Astrocyte (in vitro differentiated cells and primary cell): ENCODE data around the gene ATP9A. TPM values are rescaled to one million over a fixed set of nuclear protein-coding genes. Genes with fewer than 3 reads are reported as not detected.

Experiments
- DNase-seq: peaks from one replicate; pipeline ENCODE4 v3.0.0-alpha.2; 2010; ENCODE audit warnings: low read depth
- FAIRE-seq: peaks from 2 replicates; lab custom pipeline; 2011; peaks lifted over from hg19 to GRCh38; lab: Jason Lieb, UNC
- H2AFZ ChIP-seq: 2 replicates; pipeline ENCODE4 v1.6.0; 2012; ENCODE audit warnings: low read depth, low read length, inconsistent platforms
- H3K27ac ChIP-seq: 2 replicates; pipeline ENCODE4 v1.5.1; 2011; ENCODE audit warnings: low read depth, low read length, inconsistent platforms
- H3K27me3 ChIP-seq: 2 replicates; pipeline ENCODE4 v1.6.0; 2011; ENCODE audit warnings: low read length, inconsistent platforms; ENCODE audit not compliant: insufficient read depth
- H3K36me3 ChIP-seq: 2 replicates; pipeline ENCODE4 v1.5.1; 2011; ENCODE audit warnings: low read length, inconsistent platforms; ENCODE audit not compliant: insufficient read depth
- H3K4me1 ChIP-seq: 2 replicates; pipeline ENCODE4 v1.5.1; 2011; ENCODE audit warnings: low read length, inconsistent platforms; ENCODE audit not compliant: insufficient read depth
- H3K4me2 ChIP-seq: 2 replicates; pipeline ENCODE4 v1.6.0; 2012; ENCODE audit warnings: low read length, inconsistent platforms
- H3K4me3 ChIP-seq: 2 replicates; pipeline ENCODE4 v1.5.1; 2011; ENCODE audit warnings: low read depth, mild to moderate bottlenecking, low read length, inconsistent platforms; ENCODE audit not compliant: insufficient read depth
- H3K79me2 ChIP-seq: 2 replicates; pipeline ENCODE4 v1.6.0; 2012; ENCODE audit warnings: mild to moderate bottlenecking, low read length, inconsistent platforms; ENCODE audit not compliant: insufficient read depth
- H3K9ac ChIP-seq: 2 replicates; pipeline ENCODE4 v1.6.0; 2012; ENCODE audit warnings: mild to moderate bottlenecking, low read length, inconsistent platforms
- H3K9me3 ChIP-seq: 2 replicates; pipeline ENCODE4 v1.5.1; 2012; ENCODE audit warnings: low read depth, mild to moderate bottlenecking, low read length, inconsistent platforms; ENCODE audit not compliant: insufficient read depth
- H4K20me1 ChIP-seq: 2 replicates; pipeline ENCODE4 v1.6.0; 2012; ENCODE audit warnings: low read length, inconsistent platforms; ENCODE audit not compliant: insufficient read depth
- H3K27ac Mint-ChIP-seq: one replicate; pipeline ENCODE4 v1.8.0; 2021; ENCODE audit warnings: mild to moderate bottlenecking, mixed read lengths; ENCODE audit not compliant: unreplicated experiment
- H3K27me3 Mint-ChIP-seq: one replicate; pipeline ENCODE4 v1.8.0; 2021; ENCODE audit warnings: low read depth, mixed read lengths; ENCODE audit not compliant: unreplicated experiment
- H3K36me3 Mint-ChIP-seq: one replicate; pipeline ENCODE4 v1.8.0; 2021; ENCODE audit warnings: low read depth, mixed read lengths; ENCODE audit not compliant: unreplicated experiment
- H3K4me1 Mint-ChIP-seq: one replicate; pipeline ENCODE4 v1.8.0; 2021; ENCODE audit warnings: low read depth, mixed read lengths; ENCODE audit not compliant: unreplicated experiment
- H3K4me3 Mint-ChIP-seq: one replicate; pipeline ENCODE4 v1.8.0; 2021; ENCODE audit warnings: mild to moderate bottlenecking, moderate library complexity, mixed read lengths; ENCODE audit not compliant: unreplicated experiment
- H3K9me3 Mint-ChIP-seq: one replicate; pipeline ENCODE4 v1.8.0; 2021; ENCODE audit warnings: mild to moderate bottlenecking, mixed read lengths; ENCODE audit not compliant: unreplicated experiment
- EZH2 ChIP-seq: IDR thresholded peaks from 2 replicates; pipeline ENCODE4 v1.6.1; 2012; ENCODE audit warnings: mild to moderate bottlenecking, low read length, inconsistent platforms; ENCODE audit not compliant: insufficient read depth
- total RNA-seq: library from RNA; stranded (reverse); gene quantifications from 2 replicates; pipeline ENCODE4 v1.2.1, GENCODE V29; 2021
- TF ChIP-seq, protein P1 (sequence below): IDR thresholded peaks from 2 replicates; pipeline ENCODE4 v1.5.1; 2011; ENCODE audit warnings: low read depth, mild to moderate bottlenecking, inconsistent platforms, low read length, moderate library complexity; ENCODE audit not compliant: insufficient read depth

ATP9A gene
- total RNA-seq, 1 donor from 2014 or later = 12.9 TPM

DNA sequence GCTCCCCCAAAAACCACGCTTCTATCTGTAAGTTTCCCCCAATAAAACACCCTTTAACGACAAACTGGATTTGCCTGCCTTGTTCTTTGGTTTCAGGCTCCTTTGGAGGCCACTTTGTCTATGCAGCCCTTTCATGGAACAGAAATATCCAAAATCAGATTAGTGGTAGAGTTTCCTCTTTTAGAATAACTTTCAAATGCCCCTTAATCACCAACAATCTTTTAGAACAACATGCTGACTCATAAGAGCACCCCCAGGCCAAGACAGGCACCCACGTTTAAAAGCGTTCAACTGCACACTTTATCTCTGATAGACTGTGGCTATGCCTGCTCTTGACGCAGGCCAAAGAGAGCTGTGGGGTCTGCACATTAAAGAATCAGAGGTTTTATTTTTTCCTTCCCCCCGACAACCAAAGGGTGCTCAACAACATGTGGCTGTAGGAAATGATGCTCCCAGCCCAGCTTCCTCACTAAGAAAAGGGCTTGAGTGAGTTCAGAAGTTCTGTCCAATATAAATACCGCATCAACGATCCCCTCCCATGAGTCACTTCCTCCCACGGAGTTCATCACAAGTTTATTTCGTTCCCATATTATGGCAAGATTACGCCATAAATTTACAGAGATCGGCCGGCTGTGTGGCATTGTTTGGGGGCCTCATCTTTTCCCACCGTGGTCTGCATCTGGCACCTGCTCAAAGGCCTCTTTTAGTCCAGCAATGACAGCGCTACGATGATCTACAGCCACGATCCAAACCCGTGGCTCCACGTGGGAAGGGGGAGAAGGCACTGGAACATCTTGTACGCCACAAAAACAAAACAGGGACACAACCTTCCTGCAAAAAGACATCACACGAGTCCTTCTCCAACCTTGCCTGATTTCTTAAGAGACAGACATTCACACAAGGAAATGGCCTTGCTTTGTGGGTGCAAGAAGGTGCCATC is 136.9 kb downstream of the ATP9A start:
- TF ChIP-seq, protein P1, sequence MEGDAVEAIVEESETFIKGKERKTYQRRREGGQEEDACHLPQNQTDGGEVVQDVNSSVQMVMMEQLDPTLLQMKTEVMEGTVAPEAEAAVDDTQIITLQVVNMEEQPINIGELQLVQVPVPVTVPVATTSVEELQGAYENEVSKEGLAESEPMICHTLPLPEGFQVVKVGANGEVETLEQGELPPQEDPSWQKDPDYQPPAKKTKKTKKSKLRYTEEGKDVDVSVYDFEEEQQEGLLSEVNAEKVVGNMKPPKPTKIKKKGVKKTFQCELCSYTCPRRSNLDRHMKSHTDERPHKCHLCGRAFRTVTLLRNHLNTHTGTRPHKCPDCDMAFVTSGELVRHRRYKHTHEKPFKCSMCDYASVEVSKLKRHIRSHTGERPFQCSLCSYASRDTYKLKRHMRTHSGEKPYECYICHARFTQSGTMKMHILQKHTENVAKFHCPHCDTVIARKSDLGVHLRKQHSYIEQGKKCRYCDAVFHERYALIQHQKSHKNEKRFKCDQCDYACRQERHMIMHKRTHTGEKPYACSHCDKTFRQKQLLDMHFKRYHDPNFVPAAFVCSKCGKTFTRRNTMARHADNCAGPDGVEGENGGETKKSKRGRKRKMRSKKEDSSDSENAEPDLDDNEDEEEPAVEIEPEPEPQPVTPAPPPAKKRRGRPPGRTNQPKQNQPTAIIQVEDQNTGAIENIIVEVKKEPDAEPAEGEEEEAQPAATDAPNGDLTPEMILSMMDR = no peak
- TF ChIP-seq EZH2 = no peak
- peaks cover 10% of the 10 kb centered on the region for H3K4me1 Mint-ChIP-seq
- Histone ChIP-seq H3K79me2 (peaks cover 4% of the 10 kb centered on the region), H4K20me1 (no peaks in the 10 kb centered on the region), H3K9ac (peak overlapping the region; percentile 85), H3K4me3 (peak overlapping the region; percentile 23), H3K4me1 (peaks cover 36% of the 10 kb centered on the region), H3K4me2 (peak overlapping the region; percentile 70), H3K36me3 (peaks cover 3% of the 10 kb centered on the region), H3K27ac (peak overlapping the region; percentile 99), H3K27me3 (no peaks in the 10 kb centered on the region), H3K9me3 (no peaks in the 10 kb centered on the region), H2AFZ (peak overlapping the region; percentile 65)
- H3K36me3 Mint-ChIP-seq = peaks cover 5% of the 10 kb centered on the region
- no peaks in the 10 kb centered on the region for H3K9me3 Mint-ChIP-seq
- no peak overlapping the region for H3K27ac Mint-ChIP-seq
- H3K4me3 Mint-ChIP-seq = no peak overlapping the region
- FAIRE-seq = peak; percentile 81
- no peaks in the 10 kb centered on the region for H3K27me3 Mint-ChIP-seq
- DNase-seq = peak; percentile 99

DNA sequence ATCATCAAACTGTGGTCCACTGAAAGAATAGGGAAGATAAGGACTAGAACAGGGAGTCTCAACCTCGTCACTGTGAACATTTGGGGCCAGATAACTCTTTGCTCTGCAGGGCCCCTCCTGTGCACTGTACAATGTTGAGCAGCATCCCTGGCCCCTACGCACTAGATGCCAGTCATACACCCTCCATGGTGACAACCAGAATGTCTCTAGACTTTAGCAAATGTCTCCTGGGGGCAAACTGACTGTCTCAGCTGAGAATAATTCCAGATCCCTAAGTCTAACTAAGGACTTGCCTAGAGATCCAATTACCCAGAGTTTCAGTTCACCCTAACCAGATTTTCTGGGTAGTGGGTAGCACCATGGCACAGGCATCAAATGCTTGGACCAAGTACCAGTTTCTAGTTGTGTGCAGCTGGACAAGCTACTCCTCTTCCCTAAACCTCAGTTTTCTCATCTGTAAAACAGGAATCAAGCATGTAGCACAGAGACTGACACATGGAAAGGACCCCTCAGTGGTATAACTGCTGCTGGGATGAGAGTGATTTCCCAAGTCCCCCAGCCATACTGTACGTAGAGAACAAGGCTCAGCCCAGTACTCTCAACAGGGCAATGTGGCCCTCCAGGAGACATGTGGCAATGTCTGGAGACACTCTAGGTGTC is 138.7 kb downstream of the ATP9A start:
- DNase-seq = no peak
- no peak overlapping the region for H3K4me3 ChIP-seq

More for the DNA sequence above, 138.7 kb downstream of the ATP9A start:
- H3K27ac ChIP-seq = peak overlapping the region; percentile 99
- Mint-ChIP-seq H3K9me3 (no peaks in the 10 kb centered on the region), H3K4me1 (peaks cover 10% of the 10 kb centered on the region), H3K4me3 (no peak overlapping the region), H3K27me3 (no peaks in the 10 kb centered on the region), H3K36me3 (peaks cover 7% of the 10 kb centered on the region), H3K27ac (peak overlapping the region; percentile 34)
- peaks cover 4% of the 10 kb centered on the region for H3K79me2 ChIP-seq
- peaks cover 36% of the 10 kb centered on the region for H3K4me1 ChIP-seq
- peak overlapping the region; percentile 34 for H3K4me2 ChIP-seq
- peaks cover 3% of the 10 kb centered on the region for H3K36me3 ChIP-seq
- peak overlapping the region; percentile 85 for H3K9ac ChIP-seq
- H3K9me3 ChIP-seq = no peaks in the 10 kb centered on the region
- no peaks in the 10 kb centered on the region for H3K27me3 ChIP-seq
- TF ChIP-seq EZH2 = no peak
- TF ChIP-seq, protein P1 = no peak
- no peaks in the 10 kb centered on the region for H4K20me1 ChIP-seq
- no peak overlapping the region for H2AFZ ChIP-seq
- no peak for FAIRE-seq
